HG02759 (cell line): ENCODE results near the gene SERTAD4.
"Not testable (repeated sequence)": the region's sequence is repeated elsewhere in the genome, so short reads cannot be mapped to it uniquely, and the experiment has no call there.

ENCODE experiments used
- ATAC-seq: cut with Tn5 transposase; IDR thresholded peaks from one replicate; pipeline ENCODE4 v1.9.1; 2021; ENCODE audit warnings: mild to moderate bottlenecking, moderate library complexity; ENCODE audit not compliant: unreplicated experiment

Gene SERTAD4

DNA sequence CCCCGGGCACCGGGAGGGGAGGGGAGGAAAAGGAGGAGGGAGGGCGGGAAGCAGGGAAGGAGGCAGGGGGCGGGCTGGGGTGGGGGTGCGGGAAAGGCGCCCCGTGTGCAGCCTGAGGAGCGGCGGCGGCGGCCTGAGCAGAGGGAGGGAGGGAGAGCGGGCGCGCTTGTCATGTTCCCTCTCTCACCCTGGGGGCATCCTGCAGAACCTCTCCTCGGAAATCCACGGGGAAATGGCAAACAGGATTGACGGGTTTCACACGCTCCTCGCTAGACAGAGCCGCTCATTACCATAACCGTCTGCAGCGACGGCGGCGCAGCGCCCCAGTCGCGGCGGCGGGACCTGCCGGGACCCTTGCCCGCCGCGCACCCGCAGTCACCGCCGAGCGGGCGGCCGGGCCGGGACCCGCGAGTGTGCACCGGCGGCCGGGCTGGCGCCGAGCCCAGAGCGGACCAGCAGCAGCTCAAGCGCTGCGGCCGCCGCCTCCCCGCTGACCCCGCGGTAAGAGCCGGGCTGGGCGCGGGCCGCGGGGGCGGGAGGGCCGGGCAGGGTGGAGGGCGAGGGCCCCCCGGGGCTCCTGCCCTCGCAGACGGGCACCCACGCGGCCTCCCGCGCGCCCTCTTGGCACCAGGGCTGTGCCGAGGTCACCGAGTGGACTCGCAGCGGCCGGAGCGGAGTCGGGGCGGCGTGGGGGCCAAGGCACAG is at the start of gene SERTAD4:
Gene SERTAD4, plus strand, starts transcription at position 286 of the 705 bp plus-strand sequence. CDS start 5,165 bp downstream, outside the sequence.
- ATAC-seq, result no peak

DNA sequence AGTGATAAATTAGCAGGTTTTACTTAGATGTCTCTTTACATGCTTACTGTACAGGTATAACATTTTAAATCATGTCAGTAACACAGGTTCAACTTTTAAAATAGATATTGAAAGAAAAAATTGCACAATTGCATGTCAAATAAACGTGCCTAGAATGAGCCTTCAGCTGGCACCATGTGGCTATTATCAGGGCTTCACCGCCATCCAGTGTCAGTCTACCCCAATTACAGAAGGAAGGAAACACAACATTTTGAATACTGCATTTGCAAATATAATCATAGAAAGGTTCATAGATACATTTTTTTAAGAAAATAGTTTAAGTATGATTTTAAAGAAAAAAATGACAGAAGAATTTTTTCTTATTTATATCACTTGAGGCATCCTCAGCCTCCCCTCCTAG is 47.5 kb upstream of the SERTAD4 start:
- ATAC-seq, result no peak

DNA sequence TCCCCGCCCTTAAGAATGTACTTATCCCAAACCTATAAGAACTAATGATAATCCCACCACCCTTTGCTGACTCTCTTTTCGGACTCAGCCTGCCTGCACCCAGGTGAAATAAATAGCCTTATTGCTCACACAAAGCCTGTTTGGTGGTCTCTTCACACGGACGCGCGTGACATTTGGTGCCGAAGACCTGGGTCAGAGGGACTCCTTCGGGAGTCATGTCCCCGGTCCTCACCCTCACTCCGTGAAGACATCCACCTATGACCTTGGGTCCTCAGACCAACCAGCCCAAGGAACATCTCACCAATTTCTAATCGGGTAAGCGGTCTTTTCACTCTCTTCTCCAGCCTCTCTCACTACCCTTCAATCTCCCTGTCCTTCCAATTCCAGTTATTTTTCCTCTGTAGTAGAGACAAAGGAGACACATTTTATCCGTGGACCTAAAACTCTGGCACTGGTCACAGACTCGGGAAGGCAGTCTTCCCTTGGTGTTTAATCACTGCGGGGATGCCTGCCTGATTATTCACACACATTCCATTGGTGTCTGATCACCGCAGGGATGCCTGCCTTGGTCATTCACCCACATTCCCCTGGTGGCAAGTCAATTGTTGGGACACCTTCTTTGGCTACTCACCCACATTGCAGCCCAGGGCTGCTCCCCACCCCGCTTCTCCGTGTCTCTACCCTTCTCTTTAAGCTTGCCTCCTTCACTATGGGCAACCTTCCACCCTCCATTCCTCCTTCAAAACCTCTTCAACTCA is 44.6 kb upstream of the SERTAD4 start:
- not testable (repeated sequence) for ATAC-seq

DNA sequence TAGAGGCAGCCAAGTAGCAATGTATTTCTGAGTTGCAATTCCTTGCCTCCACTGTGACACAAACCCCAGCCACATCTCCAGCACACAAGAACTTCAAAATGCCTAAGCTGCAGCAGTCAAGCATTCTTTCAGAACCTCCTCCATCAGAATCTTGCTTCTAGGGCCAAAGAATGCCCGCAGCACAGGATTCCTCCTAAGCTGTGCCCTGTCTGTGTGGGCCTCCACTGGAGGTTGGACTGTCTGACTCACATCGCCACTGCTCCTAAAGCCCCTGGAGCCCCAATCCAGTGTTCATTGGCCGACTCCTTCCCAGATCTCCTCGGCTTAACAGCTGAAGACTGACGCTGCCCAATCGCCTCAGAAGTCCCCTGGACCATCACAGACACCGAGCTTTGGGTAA is 43.2 kb upstream of the SERTAD4 start:
- no peak for ATAC-seq

DNA sequence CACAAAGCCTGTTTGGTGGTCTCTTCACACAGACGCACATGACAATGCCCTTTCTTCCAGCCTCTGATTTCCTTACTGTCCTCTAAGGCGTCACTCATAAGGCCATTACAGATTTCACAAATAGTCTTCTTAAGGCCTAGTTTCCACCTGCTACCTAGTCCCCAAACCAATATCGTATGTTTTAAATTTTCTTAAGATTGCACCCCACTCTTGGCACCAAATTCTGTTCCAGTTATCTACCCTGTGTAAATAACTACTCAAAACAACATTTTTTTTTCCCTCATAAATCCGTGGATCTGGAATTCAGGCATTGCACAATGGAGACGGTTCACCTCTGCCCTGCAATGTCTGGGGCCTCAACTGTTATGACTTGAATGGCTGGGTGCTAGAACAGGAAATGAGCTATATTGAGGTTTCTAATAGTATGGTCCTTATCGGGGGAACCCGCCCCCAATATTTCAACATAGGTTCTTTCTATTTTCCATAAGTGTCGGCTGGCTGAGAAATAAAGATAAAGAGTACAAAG is 36.9 kb upstream of the SERTAD4 start:
- ATAC-seq, result no peak

DNA sequence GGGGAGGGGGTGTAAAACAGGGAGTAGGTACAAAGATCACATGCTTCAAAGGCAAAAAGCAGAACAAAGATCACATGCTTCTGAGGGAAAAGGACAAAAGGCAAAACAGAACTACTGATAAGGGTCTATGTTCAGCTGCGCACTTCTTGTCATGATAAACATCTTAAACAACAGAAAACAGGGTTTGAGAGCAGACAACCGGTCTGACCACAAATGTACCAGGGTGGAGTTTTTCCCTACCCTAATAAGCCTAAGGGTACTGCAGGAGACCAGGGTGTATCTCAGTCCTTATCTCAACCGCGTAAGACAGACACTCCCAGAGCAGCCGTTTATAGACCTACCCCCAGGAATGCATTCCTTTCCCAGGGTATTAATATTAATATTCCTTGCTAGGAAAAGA is 36.3 kb upstream of the SERTAD4 start:
- not testable (repeated sequence) for ATAC-seq

DNA sequence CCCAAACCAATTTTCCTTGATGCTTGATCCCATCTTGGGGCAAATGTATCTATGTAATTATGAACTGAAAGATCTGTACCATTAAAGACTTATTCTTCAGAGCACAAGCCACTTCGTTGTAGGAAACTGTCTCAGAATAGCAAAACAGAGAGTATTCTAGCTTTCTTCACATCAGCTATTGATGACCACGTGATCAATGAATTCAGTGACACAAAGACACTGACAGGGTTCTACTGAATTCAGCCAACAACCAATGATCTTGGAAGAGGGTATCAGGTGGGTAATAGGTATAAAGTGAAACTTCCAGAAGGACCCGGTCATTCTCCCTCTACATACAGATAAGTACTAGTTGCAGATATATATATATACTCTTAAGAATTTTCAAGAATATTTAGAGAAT is 33.8 kb upstream of the SERTAD4 start:
- no peak for ATAC-seq

DNA sequence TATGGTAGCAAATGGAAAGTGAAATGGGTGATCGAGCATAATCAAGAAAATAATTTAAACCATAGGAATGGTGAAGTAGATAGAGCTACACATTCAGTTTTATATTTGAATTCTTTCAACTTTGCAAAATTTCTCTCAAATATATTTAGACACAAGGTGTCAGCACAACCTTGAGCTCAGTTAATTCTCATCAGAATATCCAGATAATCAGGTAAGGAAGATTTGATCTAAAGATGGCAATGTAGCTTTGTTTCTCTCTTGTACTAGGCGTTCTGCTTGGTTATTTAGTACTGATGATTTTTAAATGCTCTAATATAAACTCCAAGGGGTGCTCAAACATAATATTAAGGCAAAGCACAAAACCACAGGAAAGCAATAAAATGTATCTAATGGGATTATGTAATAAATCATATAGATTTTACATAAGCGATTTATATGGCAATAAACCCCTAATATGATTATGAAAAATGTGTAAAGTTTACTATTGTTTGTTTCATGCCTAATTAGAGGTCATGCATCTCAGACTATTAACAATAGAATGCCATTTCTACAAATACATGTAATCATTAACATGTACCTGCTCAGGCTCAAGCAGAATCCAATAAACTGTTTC is 32.4 kb upstream of the SERTAD4 start:
- no peak for ATAC-seq

DNA sequence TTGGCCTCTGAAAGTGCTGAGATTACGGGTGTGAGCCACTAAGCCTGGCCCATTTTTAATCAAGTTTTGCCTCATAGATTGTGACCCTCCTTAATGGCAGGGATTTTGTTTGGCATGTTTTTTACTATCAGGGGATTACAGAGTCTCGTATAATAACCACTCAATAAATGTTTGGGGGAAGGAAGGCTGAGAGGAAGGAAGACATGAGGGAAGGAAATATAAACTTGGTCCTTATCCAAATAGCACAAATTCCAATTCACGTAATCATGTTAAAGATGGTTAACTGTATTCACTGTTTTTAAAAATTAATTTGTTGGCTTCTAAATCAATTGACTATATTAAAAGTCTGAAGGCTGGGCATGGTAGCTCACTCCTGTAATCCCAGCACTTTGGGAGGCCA is 30.9 kb upstream of the SERTAD4 start:
- ATAC-seq, result no peak

DNA sequence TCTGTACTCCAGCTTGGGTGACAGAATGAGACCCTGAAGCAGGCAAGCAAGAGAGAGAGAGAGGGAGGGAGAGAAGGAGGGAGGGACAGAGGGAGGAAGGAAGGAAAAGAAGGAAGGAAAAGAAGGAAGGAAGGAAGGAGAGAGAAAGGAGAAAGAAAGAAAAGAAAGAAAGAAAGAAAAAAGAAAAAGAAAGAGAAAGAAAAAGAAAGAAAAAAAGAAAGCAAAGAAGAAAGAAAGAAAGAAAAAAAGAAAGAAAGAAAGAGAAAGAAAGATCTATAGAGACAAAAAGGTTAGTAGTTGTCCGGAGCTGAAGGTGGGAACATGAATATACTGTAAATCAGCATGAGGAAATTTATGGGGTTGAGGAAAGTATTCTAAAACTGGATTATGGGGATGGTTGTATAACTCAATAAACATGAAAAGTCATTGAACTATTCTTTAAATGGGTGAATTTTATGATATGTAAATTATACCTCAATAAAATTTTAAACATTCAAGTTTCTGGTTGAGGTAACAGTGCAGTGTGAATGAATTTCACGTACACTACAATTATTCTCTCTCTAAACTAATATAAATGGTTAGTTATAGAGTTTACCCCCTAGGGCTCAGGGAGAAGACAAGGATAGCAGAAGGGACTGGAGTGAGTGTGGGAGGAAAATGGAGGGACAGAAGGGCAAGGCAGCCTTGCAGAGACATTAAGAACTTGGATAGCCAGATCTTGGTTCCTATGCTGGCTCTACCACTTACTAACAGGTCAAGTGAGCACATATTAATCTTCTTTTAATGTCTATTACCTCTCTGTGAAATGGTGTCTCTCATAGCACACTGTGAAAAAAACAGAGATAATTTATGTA is 24.8 kb upstream of the SERTAD4 start:
- ATAC-seq, result no peak

DNA sequence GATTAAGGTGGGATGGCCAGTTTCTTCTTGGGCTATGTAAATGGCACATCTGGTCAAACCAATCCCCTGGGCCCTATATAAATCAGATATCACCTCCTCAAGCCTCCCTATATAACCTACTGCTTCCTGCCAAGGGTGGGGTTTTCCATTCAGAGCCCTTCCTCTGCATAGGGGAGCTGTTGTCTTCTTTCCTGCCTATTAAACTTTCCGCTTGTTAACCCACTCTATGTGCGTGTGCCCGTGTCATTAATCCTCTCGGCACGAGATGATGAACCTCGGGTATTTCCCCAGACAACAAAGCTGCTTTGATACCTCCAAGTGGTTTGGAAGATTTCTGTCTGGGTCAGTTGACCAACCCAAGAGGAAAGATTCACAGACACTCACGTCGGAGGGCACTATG is 19.3 kb upstream of the SERTAD4 start:
- ATAC-seq, result no peak

DNA sequence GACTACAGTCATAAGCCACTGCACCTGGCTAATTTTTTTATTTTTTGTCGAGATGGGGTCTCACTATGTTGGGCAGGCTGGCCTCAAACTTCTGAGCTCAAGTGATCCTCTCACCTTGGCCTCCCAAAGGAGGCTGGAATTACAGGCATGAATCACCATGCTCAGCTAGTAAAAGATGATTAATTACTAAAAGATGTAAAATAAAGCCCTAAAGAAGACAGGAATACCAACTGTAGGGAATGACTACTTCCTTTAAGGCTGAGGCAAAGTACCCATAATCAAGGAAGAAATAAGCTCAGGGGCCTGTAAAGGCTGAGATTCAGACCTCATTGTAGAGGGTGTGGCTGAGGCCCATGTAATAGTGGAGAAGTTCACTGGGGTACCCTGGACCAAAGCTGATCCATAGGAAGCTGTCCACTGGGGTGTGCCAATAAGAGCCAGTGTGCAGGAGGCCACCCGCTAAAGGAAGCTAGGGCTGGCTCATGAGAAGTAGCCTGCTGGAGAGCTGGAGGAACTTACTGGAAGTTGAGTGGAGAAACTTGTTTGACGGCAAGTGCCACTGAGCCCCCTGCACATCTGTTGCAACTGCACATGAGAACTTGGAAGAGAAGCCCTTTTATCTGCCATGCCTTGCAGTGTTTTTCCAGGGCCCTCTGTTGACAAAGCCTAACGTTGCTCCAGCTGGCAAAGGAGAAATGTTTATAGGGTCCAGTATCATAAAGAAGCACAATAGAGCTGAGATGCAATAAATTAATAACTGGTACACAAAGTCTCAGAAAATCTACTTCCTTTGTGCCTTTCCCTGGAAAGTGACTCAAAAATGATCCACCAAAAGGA is 17.8 kb upstream of the SERTAD4 start:
- no peak for ATAC-seq

DNA sequence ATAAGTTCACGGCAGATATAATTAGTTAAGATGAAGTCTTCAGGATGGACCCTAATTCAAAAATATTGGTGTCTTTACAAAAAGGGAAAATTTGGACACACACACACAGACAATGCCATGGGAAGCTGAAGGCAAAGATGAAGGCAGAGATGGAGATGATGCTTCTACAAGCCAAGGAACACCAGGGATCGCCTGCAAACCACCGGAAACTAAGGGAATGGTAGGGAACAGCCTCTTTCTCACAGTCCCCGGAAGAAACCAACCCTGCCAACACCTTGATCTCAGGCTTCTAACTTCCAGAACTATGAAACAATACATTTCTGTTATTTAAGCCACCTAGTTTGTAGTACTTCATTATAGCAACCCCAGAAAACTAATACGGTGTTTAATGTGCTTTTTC is 15.1 kb upstream of the SERTAD4 start:
- ATAC-seq, result no peak

DNA sequence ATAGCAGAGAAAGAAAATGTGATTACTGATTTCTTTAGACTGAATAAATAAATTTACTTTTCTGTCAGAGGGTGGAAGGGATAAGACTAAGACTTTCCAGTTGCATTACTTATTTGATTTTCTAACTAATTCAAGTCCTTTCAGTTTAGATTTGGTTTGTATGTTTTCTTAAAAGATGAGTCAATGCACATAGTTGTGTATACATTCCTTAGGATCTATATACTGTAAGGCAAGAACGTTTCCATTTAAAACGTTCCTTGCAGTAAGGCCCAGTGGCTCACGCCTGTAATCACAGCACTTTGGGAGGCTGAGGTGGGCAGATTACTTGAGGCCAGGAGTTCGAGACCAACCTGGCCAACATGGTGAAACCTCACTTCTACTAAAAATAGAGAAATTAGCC is 14.5 kb upstream of the SERTAD4 start:
- ATAC-seq, result no peak

DNA sequence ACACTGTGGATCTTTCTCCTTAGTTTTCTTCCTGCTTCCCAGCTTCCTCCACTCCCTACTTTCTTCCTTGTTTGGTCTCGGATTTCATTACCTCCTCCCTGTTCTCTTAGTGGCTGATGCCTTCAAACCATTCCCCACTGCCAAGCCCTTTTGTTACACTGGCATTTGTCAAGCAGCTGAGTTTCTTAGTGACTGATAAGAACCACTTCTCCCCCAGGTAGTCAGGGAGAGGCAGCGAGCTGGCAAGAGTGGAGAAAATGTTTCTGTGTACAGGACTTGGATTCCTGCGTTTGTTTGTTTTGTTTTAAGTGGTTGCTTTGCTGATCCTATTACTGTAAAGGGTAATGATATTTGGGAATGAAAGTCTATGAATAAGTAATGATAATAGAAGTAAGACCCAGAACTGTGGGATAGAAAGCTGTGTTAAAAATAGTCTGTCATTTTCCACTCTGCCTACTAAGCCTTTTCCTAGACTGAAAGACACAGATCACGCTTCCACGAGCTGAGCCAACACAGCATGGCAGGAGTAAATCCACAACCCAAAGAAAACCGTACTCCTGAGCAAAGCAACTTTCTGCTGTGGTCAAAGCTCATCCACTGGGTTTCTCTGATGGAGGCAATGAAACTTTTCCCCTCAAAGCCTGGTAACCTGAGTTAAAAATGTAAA is 10.1 kb upstream of the SERTAD4 start:
- ATAC-seq, result no peak

DNA sequence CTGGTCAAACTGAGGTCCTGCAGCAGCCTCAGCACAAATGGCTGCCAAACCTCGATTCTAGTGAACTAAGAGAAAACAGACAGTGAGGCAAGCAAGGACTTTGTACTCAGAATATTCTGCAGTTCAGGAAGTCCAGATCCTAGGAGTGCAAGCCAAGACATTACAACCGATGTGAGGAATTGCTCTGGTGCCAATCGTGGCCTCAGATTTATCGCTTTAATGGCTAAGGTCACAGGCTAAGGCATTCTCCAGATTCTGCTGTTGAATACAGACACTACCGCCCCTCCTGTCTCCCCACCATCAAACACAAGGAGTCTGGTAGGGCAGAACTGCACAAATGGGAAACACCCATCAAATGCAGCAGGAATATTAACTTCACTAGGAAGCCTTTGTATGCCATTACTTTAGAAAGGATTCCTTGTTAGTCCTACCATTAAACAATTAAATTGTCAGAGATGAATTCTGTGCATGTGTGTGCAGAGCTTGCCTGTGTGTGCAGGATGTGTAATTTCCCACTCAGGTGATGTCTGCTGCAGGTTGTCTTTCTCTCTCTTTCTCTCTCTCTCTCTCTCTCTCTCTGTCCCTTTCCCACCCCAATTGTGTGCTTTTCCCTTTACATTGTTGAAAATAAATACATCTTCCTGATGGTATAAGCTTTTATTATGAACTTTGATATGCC is 9.2 kb upstream of the SERTAD4 start:
- no peak for ATAC-seq

DNA sequence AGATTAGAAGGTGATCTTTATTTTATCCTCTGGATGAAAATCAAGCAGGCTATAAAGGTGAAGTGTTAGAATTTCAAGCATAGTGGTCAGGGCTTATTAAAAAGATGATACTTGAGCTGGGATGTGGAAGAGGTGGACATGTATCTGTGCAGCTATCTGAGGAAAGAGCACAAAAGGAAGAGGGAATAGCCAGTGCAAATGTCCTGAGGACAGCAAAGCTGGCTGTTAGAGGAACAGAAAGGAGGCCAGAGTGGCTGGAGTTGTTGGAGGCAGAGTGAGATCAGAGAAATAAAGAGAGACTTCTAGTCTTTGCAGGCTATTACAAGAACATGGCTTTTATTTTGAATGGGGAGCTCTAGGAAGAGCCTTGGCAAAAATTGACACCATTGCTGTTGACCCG is 4.4 kb upstream of the SERTAD4 start:
- ATAC-seq, result no peak

DNA sequence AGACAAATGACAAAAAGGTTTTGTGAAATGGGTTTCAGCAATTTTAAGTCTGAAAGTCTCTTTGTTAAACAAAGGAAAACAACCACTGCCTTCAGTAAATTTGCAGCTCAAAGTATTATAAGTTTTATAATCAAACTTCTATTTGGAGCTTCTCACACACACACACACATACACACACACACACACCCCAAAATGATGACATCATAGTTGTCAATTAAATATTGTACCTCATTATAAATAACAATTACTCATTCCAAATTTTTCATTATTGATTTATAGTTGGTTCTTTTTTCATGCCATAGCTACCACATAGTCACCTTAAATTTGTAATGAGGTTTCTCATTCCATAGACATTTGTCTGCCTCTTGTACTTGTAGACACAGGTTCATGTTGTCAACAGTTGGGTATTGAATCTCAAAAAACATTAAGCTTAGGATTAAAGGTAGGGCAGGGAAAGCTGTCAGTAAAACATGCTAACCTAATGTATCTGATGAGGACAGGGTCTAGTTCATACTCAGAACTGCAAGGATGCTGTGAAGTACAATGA is 2.4 kb upstream of the SERTAD4 start:
- ATAC-seq, result no peak
